A673 (cell line): Measurements from ENCODE around the gene DNAL4. TPM values are rescaled to one million over a fixed set of nuclear protein-coding genes. Genes with fewer than 3 reads are reported as not detected.
A peak's percentile ranks its signal among the peaks of the same experiment; 100 is the strongest.

Source experiments
- BruUV-seq: library from RNA; stranded (reverse); fragments of 400-500 nt; replicated peaks from 2 replicates; lab custom pipeline; 2021; lab: Mats Ljungman, UMichigan
- CTCF ChIA-PET: fragments of 300-600 bp; sonication (Branson Sonifier 250); formaldehyde crosslinking; loops from one replicate; lab custom pipeline; 2022; ENCODE audit warnings: antibody characterized with exemption; lab: Charles Lee
- POLR2A ChIA-PET: fragments of 300-600 bp; sonication (Branson Sonifier 250); formaldehyde crosslinking; loops from one replicate; lab custom pipeline; 2022; ENCODE audit warnings: antibody characterized with exemption; ENCODE audit not compliant: low non-redundant PET; lab: Charles Lee
- DNase-seq: peaks from one replicate; pipeline ENCODE4 v3.0.0-alpha.2; 2015; ENCODE audit warnings: low spot score
- H3K27ac ChIP-seq: fragments of 200-600 bp; sonication (generic); 2 replicates; pipeline ENCODE4 v1.5.1; 2016; ENCODE audit warnings: mixed run types, low read depth, mild to moderate bottlenecking, mixed read lengths, antibody characterized with exemption, low read length; ENCODE audit not compliant: poor library complexity, severe bottlenecking
- H3K27me3 ChIP-seq: fragments of 200-600 bp; sonication (generic); replicated peaks from 2 replicates; pipeline ENCODE4 v1.6.1; 2017; ENCODE audit warnings: mixed run types, low read depth, mild to moderate bottlenecking, mixed read lengths, antibody characterized with exemption, low read length; ENCODE audit not compliant: insufficient read depth, poor library complexity
- H3K36me3 ChIP-seq: fragments of 200-600 bp; sonication (generic); 2 replicates; pipeline ENCODE4 v1.6.1; 2016; ENCODE audit warnings: mixed run types, mild to moderate bottlenecking, mixed read lengths, antibody characterized with exemption, low read length; ENCODE audit not compliant: insufficient read depth, poor library complexity, severe bottlenecking
- H3K4me1 ChIP-seq: fragments of 200-600 bp; sonication (generic); 2 replicates; pipeline ENCODE4 v1.6.1; 2017; ENCODE audit warnings: mixed run types, mild to moderate bottlenecking, mixed read lengths, antibody characterized with exemption, low read length; ENCODE audit not compliant: insufficient read depth, poor library complexity, severe bottlenecking
- H3K4me3 ChIP-seq: fragments of 200-600 bp; sonication (generic); 2 replicates; pipeline ENCODE4 v1.5.1; 2016; ENCODE audit warnings: low read depth, mixed run types, mild to moderate bottlenecking, mixed read lengths, low read length; ENCODE audit not compliant: poor library complexity, severe bottlenecking
- H3K9me3 ChIP-seq: fragments of 200-600 bp; sonication (generic); 2 replicates; pipeline ENCODE4 v1.6.1; 2016; ENCODE audit warnings: mixed run types, low read depth, mild to moderate bottlenecking, mixed read lengths, antibody characterized with exemption, low read length; ENCODE audit not compliant: poor library complexity, severe bottlenecking
- CTCF ChIP-seq: fragments of 300-800, 200-600 bp; sonication (generic); conservative IDR thresholded peaks from 2 replicates; pipeline ENCODE4 v1.5.1; 2017; ENCODE audit warnings: low read depth, mild to moderate bottlenecking, antibody characterized with exemption, low read length, moderate library complexity, mixed read lengths
- EZH2 ChIP-seq: fragments of 200-600 bp; sonication (generic); IDR thresholded peaks from 2 replicates; pipeline ENCODE4 v1.6.1; 2017; ENCODE audit warnings: borderline replicate concordance, low read depth, mild to moderate bottlenecking, mixed read lengths, antibody characterized with exemption, low read length; ENCODE audit not compliant: poor library complexity, severe bottlenecking
- intact Hi-C: fragments of 100-400 bp; cut with micrococcal nuclease; formaldehyde crosslinking; loops from one replicate; pipeline ENCODE4 v1.10.0; 2022; ENCODE audit not compliant: unreplicated experiment
- total RNA-seq: library from RNA; stranded (reverse); gene quantifications from 2 replicates; pipeline ENCODE4 v1.2.3, GENCODE V29; 2021

The DNAL4 gene
- total RNA-seq, 1 experiment from 2014 or later: 59.1 TPM

- DNase-seq: no peak
- no TSS peak for BruUV-seq
- TF ChIP-seq CTCF (no peak), EZH2 (no peak)
- ChIA-PET CTCF (interaction anchor here (1.2 kb wide), 1 partner anchor 12 kb away, joined by 4 read pairs; no protein-coding TSS in a partner anchor), POLR2A (no interaction called here)
- Histone ChIP-seq H3K36me3 (peaks cover 34% of the 10 kb centered on the region), H3K4me3 (peak overlapping the region; percentile 33), H3K9me3 (no peaks in the 10 kb centered on the region), H3K27ac (peak overlapping the region; percentile 92), H3K27me3 (no peaks in the 10 kb centered on the region), H3K4me1 (peaks cover 44% of the 10 kb centered on the region)
- intact Hi-C loops: no loop called here
These were observed 12.9 kb downstream of the DNAL4 start for GRCh38 chr22:38781033-38781432.

GRCh38 chr22:38777087-38777671, 16.8 kb downstream of the DNAL4 start:
- no peak for TF ChIP-seq CTCF
- no peak for TF ChIP-seq EZH2
- ChIA-PET POLR2A (no interaction called here), CTCF (no interaction called here)
- BruUV-seq: no TSS peak
- peak overlapping the region; percentile 14 for H3K27ac ChIP-seq
- intact Hi-C loops: no loop called here
- peaks cover 22% of the 10 kb centered on the region for H3K4me1 ChIP-seq
- no peaks in the 10 kb centered on the region for H3K9me3 ChIP-seq
- peaks cover 34% of the 10 kb centered on the region for H3K36me3 ChIP-seq
- H3K4me3 ChIP-seq: no peak overlapping the region
- DNase-seq: no peak
- H3K27me3 ChIP-seq: no peaks in the 10 kb centered on the region

GRCh38 chr22:38776086-38776485, 17.9 kb downstream of the DNAL4 start:
- H3K9me3 ChIP-seq: no peaks in the 10 kb centered on the region
- CTCF ChIA-PET: no interaction called here
- H3K27ac ChIP-seq: peak overlapping the region; percentile 61
- H3K4me1 ChIP-seq: peaks cover 11% of the 10 kb centered on the region
- TF ChIP-seq CTCF: no peak
- no peak for TF ChIP-seq EZH2
- H3K4me3 ChIP-seq: no peak overlapping the region
- H3K27me3 ChIP-seq: no peaks in the 10 kb centered on the region
- no peak for DNase-seq
- POLR2A ChIA-PET: no interaction called here
- intact Hi-C loops: no loop called here
- H3K36me3 ChIP-seq: peaks cover 31% of the 10 kb centered on the region
- BruUV-seq: no TSS peak
